ENCODE results near the gene ST8SIA6.

DNA sequence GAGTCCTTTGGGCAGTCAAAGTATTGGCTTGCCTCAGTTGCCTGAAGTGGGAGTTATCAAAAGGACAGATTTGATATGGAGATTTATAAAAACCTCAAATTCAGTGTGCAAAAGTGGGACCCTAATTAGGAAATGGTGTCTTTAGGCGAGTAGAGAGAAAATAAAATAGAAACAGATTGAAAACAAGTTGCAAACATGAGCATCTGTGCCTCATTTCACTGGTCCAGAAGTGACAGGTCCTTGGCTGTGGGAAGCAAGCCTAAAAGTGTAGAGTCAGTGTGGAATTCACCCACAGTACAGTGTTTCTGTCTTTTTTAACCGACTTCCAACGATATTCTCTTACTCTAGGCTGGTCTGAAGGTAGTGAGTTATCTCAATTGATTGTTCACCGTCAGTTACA is 51.2 kb downstream of the ST8SIA6 start:
- TF ChIP-seq, protein P1, sequence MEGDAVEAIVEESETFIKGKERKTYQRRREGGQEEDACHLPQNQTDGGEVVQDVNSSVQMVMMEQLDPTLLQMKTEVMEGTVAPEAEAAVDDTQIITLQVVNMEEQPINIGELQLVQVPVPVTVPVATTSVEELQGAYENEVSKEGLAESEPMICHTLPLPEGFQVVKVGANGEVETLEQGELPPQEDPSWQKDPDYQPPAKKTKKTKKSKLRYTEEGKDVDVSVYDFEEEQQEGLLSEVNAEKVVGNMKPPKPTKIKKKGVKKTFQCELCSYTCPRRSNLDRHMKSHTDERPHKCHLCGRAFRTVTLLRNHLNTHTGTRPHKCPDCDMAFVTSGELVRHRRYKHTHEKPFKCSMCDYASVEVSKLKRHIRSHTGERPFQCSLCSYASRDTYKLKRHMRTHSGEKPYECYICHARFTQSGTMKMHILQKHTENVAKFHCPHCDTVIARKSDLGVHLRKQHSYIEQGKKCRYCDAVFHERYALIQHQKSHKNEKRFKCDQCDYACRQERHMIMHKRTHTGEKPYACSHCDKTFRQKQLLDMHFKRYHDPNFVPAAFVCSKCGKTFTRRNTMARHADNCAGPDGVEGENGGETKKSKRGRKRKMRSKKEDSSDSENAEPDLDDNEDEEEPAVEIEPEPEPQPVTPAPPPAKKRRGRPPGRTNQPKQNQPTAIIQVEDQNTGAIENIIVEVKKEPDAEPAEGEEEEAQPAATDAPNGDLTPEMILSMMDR (conservative IDR thresholded peaks at IDR 0.05; ENCODE audit: low read depth, low read length): no peak
- TF ChIP-seq EZH2 (IDR thresholded peaks at IDR 0.05; ENCODE audit: borderline replicate concordance, low read depth, low read length, poor library complexity, severe bottlenecking): no peak

Data from A673 (cell line).